Caco-2 (cell line): ENCODE measurements around the gene B3GNT7. TPM values are rescaled to one million over a fixed set of nuclear protein-coding genes. Genes with fewer than 3 reads are reported as not detected.

Experiments used
- BruUV-seq: library from RNA; stranded (reverse); fragments of 400-500 nt; replicated peaks from 2 replicates; lab custom pipeline; 2021; lab: Mats Ljungman, UMichigan
- CTCF ChIA-PET: fragments of 300-600 bp; sonication (Branson Sonifier 250); formaldehyde crosslinking; loops from one replicate; lab custom pipeline; 2022; ENCODE audit warnings: antibody characterized with exemption; lab: Charles Lee
- POLR2A ChIA-PET: fragments of 300-600 bp; sonication (Branson Sonifier 250); formaldehyde crosslinking; loops from one replicate; lab custom pipeline; 2022; ENCODE audit warnings: antibody characterized with exemption; lab: Charles Lee
- DNase-seq, 2 experiments: peaks; one replicate each; pipeline versions ENCODE4 v3.0.0 to v3.0.0-alpha.2; 2020 to 2022
- H3K27me3 ChIP-seq: replicated peaks from 2 replicates; pipeline ENCODE4 v1.6.0; 2011; ENCODE audit warnings: low read length; ENCODE audit not compliant: control insufficient read depth, insufficient read depth
- H3K36me3 ChIP-seq: 2 replicates; pipeline ENCODE4 v1.5.1; 2011; ENCODE audit warnings: low read length; ENCODE audit not compliant: control insufficient read depth, insufficient read depth
- H3K4me1 ChIP-seq: fragments of 250-450 bp; sonication (Bioruptor Pico); 2 replicates; pipeline ENCODE4 v1.5.1; 2020; ENCODE audit warnings: mild to moderate bottlenecking
- H3K4me3 ChIP-seq: 2 replicates; pipeline ENCODE4 v1.5.1; 2011; ENCODE audit warnings: low read depth, mild to moderate bottlenecking, control low read depth, low read length
- H3K9me3 ChIP-seq: fragments of 250-450 bp; sonication (Bioruptor Pico); 2 replicates; pipeline ENCODE4 v1.5.1; 2020; ENCODE audit warnings: mild to moderate bottlenecking, moderate library complexity
- H3K27ac Mint-ChIP-seq: one replicate; pipeline ENCODE4 v1.8.0; 2022; ENCODE audit warnings: mixed read lengths; ENCODE audit not compliant: unreplicated experiment
- H3K27me3 Mint-ChIP-seq: one replicate; pipeline ENCODE4 v1.8.0; 2022; ENCODE audit warnings: mixed read lengths; ENCODE audit not compliant: insufficient read depth, unreplicated experiment
- H3K36me3 Mint-ChIP-seq: one replicate; pipeline ENCODE4 v1.8.0; 2022; ENCODE audit warnings: mild to moderate bottlenecking, mixed read lengths; ENCODE audit not compliant: insufficient read depth, unreplicated experiment
- H3K4me1 Mint-ChIP-seq: one replicate; pipeline ENCODE4 v1.8.0; 2022; ENCODE audit warnings: low read depth, mixed read lengths; ENCODE audit not compliant: unreplicated experiment
- H3K4me3 Mint-ChIP-seq: one replicate; pipeline ENCODE4 v1.8.0; 2022; ENCODE audit warnings: mild to moderate bottlenecking, moderate library complexity, mixed read lengths; ENCODE audit not compliant: unreplicated experiment
- H3K9me3 Mint-ChIP-seq: one replicate; pipeline ENCODE4 v1.8.0; 2022; ENCODE audit warnings: mixed read lengths; ENCODE audit not compliant: unreplicated experiment
- intact Hi-C: fragments of 100-400 bp; cut with micrococcal nuclease; formaldehyde crosslinking; loops from one replicate; pipeline ENCODE4 v1.10.0; 2022; ENCODE audit not compliant: unreplicated experiment
- total RNA-seq: library from RNA; stranded (reverse); gene quantifications from 2 replicates; pipeline ENCODE4 v1.2.3, GENCODE V29; 2022
- TF ChIP-seq, protein P1 (sequence below), 2 experiments: fragments of 200-600 bp in 1 of 2; IDR thresholded peaks; 1 replicate in 1 of 2; 2 replicates in 1 of 2; pipeline versions ENCODE4 v1.5.1 to v1.8.0; 2011 to 2022; ENCODE audit warnings: antibody characterized with exemption in 1 of 2, control low read depth in 1 of 2, inconsistent platforms in 1 of 2, low read depth in 1 of 2, low read length in 1 of 2, mild to moderate bottlenecking in 1 of 2, moderate library complexity in 1 of 2; ENCODE audit not compliant: insufficient read depth in 1 of 2, severe bottlenecking in 1 of 2, unreplicated experiment in 1 of 2

Gene B3GNT7
- total RNA-seq, 1 experiment from 2014 or later, result 2.7 TPM

DNA sequence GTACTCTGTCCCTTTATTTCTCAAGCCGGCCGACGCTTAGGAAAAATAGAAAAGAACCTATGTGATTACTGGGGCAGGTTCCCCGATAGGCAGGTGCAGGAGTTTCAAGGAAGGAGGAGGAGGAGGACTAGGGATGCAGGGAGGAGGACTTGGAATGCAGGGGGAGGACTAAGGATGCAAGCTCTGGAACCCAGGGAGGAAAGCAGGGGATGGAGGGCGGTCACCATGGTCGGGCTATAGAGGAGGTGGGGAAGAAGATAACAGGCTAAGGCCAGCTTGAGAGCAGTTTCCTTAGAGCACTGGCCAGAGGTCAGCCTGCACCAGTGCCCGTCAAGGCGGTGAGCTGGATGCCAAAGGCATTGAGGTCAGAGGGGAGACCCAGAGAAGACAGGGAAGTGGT is 18.7 kb upstream of the B3GNT7 start:
- no peak for DNase-seq
- Histone ChIP-seq H3K4me1 (peaks cover 26% of the 10 kb centered on the region), H3K36me3 (no peaks in the 10 kb centered on the region), H3K4me3 (no peak overlapping the region), H3K9me3 (no peaks in the 10 kb centered on the region), H3K27me3 (no peaks in the 10 kb centered on the region)
- Mint-ChIP-seq H3K4me3 (no peak overlapping the region), H3K9me3 (no peaks in the 10 kb centered on the region), H3K36me3 (no peaks in the 10 kb centered on the region), H3K4me1 (no peaks in the 10 kb centered on the region), H3K27me3 (no peaks in the 10 kb centered on the region), H3K27ac (no peak overlapping the region)
- no TSS peak for BruUV-seq
- intact Hi-C loops, result no loop called here
- TF ChIP-seq, protein P1, sequence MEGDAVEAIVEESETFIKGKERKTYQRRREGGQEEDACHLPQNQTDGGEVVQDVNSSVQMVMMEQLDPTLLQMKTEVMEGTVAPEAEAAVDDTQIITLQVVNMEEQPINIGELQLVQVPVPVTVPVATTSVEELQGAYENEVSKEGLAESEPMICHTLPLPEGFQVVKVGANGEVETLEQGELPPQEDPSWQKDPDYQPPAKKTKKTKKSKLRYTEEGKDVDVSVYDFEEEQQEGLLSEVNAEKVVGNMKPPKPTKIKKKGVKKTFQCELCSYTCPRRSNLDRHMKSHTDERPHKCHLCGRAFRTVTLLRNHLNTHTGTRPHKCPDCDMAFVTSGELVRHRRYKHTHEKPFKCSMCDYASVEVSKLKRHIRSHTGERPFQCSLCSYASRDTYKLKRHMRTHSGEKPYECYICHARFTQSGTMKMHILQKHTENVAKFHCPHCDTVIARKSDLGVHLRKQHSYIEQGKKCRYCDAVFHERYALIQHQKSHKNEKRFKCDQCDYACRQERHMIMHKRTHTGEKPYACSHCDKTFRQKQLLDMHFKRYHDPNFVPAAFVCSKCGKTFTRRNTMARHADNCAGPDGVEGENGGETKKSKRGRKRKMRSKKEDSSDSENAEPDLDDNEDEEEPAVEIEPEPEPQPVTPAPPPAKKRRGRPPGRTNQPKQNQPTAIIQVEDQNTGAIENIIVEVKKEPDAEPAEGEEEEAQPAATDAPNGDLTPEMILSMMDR (IDR thresholded peaks at IDR 0.05; ENCODE audit: insufficient read depth in 1 of 2, low read depth in 1 of 2, low read length in 1 of 2, severe bottlenecking in 1 of 2, unreplicated experiment in 1 of 2), result no peak
- CTCF ChIA-PET, result no interaction called here
- POLR2A ChIA-PET, result no interaction called here

DNA sequence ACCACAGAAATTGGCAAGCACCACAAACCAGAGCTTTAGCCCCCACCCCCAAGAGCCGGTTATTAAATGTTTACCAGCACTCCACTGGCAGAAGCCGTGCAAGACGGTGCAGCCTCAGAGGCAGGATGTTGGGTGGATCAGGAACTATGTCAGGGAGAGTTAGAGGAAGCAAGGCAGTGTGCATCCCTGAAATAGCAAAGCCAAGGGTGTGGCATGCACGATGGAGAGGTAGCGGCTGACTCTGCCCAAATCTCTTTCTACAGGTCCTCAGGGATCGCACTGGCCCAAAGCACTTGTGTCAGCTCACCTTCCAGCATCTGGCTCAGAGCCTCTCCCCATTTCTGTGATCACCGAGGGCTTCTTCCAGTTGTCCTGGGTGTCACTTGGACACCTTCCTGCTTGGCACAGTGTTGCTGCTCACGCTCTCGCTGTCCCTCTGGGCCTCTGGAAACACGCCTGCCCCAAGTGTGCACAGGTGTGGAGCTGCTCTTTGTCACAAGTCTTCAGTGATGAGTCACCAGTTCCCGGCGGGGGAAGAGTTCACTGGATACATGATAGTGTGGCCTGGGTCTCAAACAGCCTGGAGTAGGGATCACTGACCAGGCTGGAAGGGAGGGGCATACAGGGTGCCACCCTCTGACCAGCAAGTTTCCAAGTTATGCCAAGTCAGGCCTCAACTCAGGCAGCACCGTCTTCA is 17.3 kb upstream of the B3GNT7 start:
- Histone ChIP-seq H3K4me1 (peaks cover 25% of the 10 kb centered on the region), H3K36me3 (no peaks in the 10 kb centered on the region), H3K27me3 (no peaks in the 10 kb centered on the region), H3K9me3 (no peaks in the 10 kb centered on the region), H3K4me3 (no peak overlapping the region)
- TF ChIP-seq, protein P1 (IDR thresholded peaks at IDR 0.05; ENCODE audit: insufficient read depth in 1 of 2, low read depth in 1 of 2, low read length in 1 of 2, severe bottlenecking in 1 of 2, unreplicated experiment in 1 of 2), result no peak
- Mint-ChIP-seq H3K4me3 (peak overlapping the region; percentile 31), H3K27me3 (no peaks in the 10 kb centered on the region), H3K4me1 (no peaks in the 10 kb centered on the region), H3K36me3 (no peaks in the 10 kb centered on the region), H3K9me3 (no peaks in the 10 kb centered on the region), H3K27ac (peak overlapping the region; percentile 77)
- intact Hi-C loops, result no loop called here
- CTCF ChIA-PET, result interaction anchor here (1.1 kb wide), 1 partner anchor 83 kb away, joined by 3 read pairs; no protein-coding TSS in a partner anchor
- BruUV-seq, result no TSS peak
- POLR2A ChIA-PET, result no interaction called here
- peak; percentile 40 to 66 for DNase-seq

DNA sequence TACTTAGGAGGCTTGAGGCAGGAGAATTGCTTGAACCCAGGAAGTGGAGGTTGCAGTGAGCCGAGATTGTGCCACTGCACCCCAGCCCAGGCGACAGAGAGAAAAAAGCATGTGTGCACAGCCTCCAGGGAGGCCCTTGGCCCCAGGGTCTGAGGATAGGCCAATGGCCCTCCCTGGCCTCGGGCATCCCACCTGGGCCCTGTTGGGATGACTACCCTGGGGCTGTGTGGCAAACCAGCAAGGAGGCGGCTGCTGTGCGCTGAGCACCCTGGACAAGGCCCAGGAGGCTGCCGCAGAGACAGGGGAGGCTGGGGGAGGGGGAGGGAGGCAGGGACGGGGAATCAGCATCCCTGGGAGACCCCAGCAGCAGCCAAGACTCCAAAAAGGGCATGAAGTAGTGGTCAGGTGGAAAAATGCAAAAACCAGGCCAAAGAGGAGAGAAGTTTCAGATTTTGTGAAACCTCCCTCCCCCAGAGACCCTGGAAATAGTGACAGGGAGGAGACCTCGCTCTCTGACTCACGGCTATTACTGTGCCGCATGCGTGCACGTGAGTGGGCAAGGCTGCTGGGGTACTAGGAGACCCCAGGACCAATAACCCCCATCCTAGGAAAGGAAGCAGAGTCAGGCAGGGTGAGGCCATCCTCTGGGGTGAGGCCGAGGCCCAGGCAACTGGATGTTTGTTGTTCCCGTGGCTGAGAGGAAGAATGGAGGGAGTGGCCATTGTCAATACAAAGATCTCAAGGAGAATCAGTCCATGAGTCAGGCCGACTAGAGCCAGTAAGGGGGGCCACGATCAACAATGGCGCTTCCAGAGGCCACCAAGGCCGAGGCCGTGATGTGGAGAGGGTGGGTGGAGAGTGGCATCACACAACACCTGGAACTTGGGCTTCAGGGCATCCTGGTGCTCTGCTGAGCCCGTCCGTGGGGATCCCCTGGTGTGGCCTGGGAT is 16.0 kb upstream of the B3GNT7 start:
- no peaks in the 10 kb centered on the region for H3K27me3 ChIP-seq
- Mint-ChIP-seq H3K36me3 (no peaks in the 10 kb centered on the region), H3K4me3 (no peak overlapping the region), H3K27me3 (no peaks in the 10 kb centered on the region), H3K4me1 (no peaks in the 10 kb centered on the region), H3K9me3 (no peaks in the 10 kb centered on the region), H3K27ac (no peak overlapping the region)
- no TSS peak for BruUV-seq
- H3K4me1 ChIP-seq, result peaks cover 15% of the 10 kb centered on the region
- intact Hi-C loops, result no loop called here
- no peaks in the 10 kb centered on the region for H3K36me3 ChIP-seq
- ChIA-PET POLR2A (no interaction called here), CTCF (interaction anchor here (0.7 kb wide), 1 partner anchor 83 kb away, joined by 11 read pairs; no protein-coding TSS in a partner anchor)
- TF ChIP-seq, protein P1 (IDR thresholded peaks at IDR 0.05; ENCODE audit: insufficient read depth in 1 of 2, low read depth in 1 of 2, low read length in 1 of 2, severe bottlenecking in 1 of 2, unreplicated experiment in 1 of 2), result no peak
- H3K4me3 ChIP-seq, result no peak overlapping the region
- DNase-seq, result no peak
- H3K9me3 ChIP-seq, result no peaks in the 10 kb centered on the region
